ENCODE results near the gene ZFP57. TPM values are rescaled to one million over a fixed set of nuclear protein-coding genes. Genes with fewer than 3 reads are reported as not detected.

The ZFP57 gene
- not detected in 2 replicates for total RNA-seq (2014; rRNA removed; shearing (Covaris generic))

DNA sequence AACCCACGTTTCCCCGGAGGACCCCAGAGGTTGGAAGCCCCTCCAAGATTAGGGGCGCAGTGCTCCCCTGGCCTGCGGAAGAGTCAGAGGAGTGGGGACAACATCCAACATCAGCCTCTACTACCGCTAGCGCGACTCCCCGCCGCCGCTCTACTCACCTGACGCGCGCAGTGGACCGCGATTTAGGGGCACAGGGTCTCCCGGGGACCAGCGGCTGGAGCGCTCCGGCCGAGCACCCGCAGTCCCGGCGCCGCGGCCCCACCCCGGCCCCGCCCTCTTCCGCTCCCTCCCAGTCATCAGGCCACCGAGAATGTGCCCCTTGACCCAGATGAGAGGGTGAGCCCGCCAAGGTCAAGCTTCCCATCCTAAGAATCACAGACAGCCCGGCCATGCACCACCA is at the start of gene ZFP57:
Gene ZFP57, minus strand, starts transcription at position 249 of the 400 bp plus-strand sequence. CDS start 4,149 bp downstream, outside the sequence.
- DNase-seq (ENCODE audit: low spot score) = no peak

DNA sequence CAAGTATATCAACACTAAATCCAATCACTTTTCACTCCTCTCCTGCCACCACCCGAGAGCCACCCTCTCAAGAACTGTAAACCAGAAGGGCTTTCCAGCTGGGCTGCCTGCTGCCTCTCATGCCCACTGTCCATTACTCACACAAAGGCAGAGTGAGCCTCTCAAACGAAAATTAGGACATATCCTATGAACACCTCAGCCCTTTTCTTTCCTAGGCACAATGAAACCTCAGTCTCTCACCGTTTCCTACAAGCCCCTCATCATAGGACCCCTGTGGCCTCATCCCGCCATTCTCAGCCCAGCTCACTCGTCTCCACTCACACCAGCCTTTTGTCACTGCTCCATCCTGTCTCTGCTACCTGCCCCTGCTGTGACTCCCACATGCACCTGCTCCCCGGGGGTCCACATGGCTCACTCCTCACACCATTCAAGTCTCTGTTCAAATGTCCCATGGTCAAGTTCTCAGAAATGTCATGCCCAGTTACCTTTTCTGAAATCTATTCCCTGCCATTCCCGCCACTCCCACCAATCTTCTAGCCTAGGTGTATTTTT is 49.7 kb upstream of the ZFP57 start:
- DNase-seq (ENCODE audit: low spot score) = no peak

DNA sequence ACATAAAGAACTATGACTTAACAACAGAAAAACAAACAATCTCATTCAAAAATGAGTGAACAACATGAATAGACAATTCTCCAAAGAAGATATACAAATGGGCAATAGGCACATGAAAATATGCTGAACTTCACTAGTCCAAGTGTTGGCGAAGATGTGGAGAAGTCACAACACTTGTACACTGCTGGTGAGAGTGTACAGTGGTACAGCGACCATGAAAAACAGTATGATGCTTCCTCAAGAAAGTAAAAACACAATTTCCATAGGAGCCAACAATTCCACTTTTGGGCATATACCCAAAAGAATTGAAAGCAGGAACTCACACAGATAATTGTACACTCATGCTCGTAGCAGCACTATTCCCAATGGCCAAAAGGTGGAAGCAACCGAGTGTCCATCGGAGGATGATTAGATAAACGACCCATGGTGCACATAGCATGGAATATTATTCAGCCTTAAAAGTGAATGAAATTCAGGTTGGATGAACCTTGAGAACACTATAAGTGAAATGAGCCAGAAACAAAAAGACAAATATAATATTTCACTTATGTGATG is 48.9 kb upstream of the ZFP57 start:
- no peak for DNase-seq (ENCODE audit: low spot score)

DNA sequence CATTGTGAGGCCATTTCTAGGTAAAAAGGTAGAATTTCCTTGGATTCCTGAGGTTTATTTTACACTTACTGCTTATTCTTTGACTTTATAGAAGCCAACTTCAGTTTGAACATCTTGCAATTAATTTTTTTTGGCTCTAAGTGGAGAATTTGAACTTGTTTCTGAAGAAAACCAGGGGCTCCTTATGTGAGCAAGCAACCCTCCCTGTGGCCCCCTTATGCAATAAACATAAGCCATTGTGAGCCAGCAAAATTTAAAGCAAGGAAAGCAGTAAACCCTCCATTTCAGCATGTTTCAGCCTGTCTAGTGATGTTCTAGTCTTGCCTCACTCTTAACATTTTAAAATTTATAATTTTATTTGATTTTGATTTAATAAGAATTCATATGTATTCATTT is 47.9 kb upstream of the ZFP57 start:
- DNase-seq (ENCODE audit: low spot score) = no peak

DNA sequence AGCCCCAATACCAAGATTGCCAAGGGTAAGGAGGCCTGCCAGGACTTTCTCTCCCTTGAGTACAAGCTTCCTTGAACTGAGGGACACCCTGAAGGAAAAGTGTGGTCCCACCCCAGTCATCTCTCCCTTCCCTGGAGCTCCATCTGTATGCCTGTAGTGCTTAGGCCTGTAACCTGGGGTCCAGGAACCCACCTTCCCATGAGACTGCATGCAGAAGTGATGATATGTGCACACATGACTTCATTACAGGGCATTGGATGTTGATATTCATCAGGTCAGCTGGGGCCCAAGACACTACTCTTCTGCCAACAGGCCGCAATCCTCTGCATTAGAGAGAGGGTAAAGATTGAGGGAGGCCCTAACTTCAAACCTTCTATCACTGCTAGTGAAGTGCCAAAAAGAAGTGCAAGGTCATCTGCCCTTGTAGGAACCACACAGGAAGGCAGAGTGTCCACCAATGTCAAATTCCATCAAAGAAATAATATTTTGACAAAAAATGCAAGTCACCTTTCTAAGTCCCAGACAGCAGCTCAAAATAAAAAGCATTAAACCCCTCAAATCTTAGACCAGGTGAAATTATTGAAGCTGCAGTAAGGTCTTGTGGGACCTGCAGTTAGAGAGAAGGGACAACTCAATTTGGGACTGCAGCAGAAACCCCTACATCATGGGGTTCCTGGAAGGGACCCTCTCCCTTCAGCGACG is 47.4 kb upstream of the ZFP57 start:
- no peak for DNase-seq (ENCODE audit: low spot score)

DNA sequence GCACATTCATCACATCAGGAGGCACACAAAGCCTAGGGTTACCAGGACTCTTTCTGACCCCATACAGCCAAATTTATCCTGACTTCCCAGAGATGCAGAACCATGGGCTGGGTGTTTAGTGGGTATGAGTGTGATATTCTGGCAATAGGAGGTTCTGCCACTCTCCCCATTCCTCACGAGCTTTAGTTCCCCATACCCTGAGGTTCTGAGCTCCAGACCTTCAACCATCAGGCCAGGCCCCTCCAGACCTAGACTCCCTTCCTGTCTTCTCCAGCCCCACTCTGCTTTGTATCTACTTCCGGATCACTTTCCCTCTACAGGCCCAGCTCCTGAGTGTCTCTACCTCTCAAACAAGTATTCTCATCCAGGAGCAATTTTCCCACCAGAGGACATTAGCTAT is 46.7 kb upstream of the ZFP57 start:
- no peak for DNase-seq (ENCODE audit: low spot score)

DNA sequence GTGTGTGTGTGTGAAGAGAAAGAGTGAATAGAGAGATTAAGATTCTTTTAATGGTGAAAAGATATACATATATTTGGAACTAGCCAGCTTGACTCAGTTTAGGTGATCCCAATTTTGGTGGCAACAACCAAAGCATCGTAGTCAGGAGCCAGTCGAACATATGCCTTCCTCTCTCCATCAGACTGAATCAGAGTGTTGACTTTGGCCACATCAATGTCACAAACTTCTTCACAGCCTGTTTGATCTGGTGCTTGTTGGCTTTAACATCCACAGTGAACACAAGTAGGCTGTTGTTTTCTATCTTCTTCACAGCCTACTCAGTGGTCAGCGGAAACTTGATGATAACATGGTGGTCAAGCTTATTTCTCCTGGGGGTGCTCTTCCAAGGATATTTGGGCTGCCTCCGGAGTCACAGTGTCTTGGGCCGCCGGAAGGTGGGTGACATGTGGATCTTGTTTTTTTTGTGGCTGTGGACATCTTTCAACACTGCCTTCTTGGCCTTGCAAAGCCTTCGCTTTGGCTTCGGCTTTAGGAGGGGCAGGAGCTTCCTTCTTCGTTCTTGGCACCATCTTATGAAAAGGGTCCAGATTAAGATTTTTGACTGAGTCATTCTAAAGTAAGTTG is 45.7 kb upstream of the ZFP57 start:
- no peak for DNase-seq (ENCODE audit: low spot score)

DNA sequence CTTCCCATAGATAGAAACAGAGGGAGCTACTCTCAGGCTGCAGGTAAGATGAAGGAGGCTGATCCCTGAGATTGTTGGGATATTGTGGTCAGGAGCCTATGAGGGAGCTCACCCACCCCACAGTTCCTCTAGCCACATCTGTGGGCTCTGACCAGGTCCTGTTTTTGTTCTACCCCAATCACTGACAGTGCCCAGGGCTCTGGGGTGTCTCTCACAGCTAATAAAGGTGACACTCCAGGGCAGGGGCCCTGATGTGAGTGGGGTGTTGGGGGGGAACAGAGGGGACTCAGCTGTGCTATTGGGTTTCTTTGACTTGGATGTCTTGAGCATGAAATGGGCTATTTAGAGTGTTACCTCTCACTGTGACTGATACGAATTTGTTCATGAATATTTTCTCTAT is 45.0 kb upstream of the ZFP57 start:
- no peak for DNase-seq (ENCODE audit: low spot score)

DNA sequence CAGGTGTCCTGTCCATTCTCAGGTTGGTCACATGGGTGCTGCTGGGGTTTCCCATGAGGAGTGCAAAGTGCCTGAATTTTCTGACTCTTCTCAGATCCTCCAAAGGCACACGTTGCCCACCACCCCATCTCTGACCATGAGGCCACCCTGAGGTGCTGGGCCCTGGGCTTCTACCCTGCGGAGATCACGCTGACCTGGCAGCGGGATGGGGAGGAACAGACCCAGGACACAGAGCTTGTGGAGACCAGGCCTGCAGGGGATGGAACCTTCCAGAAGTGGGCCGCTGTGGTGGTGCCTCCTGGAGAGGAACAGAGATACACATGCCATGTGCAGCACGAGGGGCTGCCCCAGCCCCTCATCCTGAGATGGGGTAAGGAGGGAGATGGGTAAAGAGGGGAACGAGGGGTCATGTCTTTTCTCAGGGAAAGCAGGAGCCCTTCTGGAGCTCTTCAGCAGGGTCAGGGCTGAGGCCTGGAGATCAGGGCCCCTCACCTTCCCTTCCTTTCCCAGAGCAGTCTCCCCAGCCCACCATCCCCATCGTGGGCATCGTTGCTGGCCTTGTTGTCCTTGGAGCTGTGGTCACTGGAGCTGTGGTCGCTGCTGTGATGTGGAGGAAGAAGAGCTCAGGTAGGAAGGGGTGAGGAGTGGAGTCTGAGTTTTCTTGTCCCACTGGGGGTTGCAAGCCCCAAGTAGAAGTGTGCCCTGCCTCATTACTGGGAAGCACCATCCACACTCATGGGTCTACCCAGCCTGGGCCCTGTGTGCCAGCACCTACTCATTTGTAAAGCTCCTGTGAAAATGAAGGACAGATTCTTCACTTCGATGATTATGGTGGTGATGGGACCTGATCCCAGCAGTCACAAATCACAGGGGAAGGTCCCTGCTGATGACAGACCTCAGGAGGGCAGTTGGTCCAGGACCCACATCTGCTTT is 44.3 kb upstream of the ZFP57 start:
- no peak for DNase-seq (ENCODE audit: low spot score)

DNA sequence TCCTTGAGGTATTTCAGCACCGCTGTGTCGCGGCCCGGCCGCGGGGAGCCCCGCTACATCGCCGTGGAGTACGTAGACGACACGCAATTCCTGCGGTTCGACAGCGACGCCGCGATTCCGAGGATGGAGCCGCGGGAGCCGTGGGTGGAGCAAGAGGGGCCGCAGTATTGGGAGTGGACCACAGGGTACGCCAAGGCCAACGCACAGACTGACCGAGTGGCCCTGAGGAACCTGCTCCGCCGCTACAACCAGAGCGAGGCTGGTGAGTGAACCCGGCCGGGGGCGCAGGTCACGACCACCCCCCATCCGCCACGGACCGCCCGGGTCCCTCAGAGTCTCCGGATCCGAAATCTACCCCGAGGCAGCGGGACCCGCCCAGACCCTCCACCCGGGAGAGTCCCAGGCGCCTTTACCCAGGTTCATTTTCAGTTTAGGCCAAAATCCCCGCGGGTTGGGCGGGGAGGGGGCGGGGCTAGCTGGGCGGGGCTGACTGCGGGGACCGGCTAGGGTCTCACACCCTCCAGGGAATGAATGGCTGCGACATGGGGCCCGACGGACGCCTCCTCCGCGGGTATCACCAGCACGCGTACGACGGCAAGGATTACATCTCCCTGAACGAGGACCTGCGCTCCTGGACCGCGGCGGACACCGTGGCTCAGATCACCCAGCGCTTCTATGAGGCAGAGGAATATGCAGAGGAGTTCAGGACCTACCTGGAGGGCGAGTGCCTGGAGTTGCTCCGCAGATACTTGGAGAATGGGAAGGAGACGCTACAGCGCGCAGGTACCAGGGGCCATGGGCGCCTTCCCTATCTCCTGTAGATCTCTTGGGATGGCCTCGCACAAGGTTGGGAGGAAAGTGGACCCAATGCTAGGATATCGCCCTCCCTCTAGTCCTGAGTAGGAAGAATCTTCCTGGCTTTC is 43.0 kb upstream of the ZFP57 start:
- no peak for DNase-seq (ENCODE audit: low spot score)

DNA sequence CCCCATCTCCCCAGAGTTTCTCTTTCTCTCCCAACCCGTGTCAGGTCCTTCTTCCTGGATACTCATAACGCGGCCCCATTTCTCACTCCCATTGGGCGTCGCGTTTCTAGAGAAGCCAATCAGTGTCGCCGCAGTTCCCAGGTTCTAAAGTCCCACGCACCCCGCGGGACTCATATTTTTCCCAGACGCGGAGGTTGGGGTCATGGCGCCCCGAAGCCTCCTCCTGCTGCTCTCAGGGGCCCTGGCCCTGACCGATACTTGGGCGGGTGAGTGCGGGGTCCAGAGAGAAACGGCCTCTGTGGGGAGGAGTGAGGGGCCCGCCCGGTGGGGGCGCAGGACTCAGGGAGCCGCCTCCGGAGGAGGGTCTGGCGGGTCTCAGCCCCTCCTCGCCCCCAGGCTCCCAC is 42.3 kb upstream of the ZFP57 start, which contains the start of gene HLA-F:
Gene HLA-F, plus strand, starts transcription at position 173 of the 404 bp plus-strand sequence. Its CDS starts 30 bp downstream, at position 203.
- peak; percentile 83 for DNase-seq (ENCODE audit: low spot score)

DNA sequence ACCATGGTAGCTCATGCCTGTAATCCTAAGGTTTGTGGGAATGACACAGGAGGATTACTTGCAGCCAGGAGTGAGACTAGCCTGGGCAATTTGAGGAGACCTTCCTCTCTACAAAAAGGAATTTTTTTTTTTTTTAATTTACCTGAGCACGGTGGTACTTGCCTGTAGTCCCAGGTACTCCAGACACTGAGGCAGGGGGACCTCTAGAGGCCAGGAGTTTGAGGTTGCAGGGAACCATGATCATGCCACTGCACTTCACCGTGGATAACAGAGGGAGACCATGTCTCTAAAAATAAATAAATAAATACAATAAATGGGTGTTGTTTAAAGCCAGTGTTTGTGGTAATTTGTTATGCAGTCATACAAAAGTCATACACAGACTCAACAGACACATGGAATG is 39.9 kb upstream of the ZFP57 start:
- DNase-seq (ENCODE audit: low spot score) = no peak

DNA sequence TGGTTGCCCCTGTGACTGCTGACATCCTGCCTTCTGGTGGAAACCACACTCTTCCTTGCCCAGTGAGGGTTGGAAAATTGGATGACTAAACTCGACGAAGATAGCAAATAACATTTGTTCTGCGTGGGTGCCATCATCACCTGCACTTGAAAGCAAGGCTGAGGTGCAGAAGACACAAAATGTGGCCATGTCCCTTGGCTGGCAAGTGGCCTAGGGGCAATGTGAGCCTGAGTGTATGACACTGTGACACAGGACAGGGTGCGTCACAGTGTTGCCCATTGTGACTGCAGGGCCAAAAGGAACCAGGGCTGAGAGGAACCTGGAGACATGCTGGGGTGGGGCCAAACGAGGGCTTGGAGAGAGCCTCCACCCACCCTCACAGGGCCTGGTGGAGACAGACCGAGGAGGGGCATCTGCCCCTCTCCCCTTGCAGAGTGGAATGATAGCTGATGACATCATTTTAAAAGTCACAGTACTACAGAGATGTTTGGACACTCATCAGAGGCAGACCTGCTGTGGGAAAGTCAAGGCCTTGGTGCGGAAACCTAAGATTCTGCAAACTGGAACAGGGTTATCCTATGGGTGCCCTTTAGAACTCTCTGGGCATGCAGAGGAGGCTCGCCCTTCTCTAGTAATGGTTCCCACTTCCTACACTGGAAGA is 29.5 kb upstream of the ZFP57 start:
- no peak for DNase-seq (ENCODE audit: low spot score)

DNA sequence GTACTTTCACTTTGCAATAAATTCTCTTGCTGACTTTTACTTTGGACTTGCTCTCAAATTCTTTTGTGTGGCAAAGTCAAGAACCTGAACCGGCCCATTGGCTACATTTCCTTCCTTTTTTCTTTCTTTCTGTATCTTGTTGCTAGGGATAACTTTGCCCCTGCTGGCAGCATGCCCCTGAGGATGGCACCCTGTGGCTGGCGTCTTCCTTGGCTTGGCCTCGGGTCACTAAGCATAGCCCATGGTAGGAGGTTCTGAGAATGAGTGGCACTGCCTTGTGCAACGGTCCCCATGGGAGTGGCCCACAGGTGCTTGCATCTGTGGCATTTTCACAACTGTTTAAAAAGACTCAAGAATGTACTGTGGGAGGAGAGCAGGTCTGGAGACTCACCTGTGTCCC is 28.2 kb upstream of the ZFP57 start:
- DNase-seq (ENCODE audit: low spot score) = no peak

DNA sequence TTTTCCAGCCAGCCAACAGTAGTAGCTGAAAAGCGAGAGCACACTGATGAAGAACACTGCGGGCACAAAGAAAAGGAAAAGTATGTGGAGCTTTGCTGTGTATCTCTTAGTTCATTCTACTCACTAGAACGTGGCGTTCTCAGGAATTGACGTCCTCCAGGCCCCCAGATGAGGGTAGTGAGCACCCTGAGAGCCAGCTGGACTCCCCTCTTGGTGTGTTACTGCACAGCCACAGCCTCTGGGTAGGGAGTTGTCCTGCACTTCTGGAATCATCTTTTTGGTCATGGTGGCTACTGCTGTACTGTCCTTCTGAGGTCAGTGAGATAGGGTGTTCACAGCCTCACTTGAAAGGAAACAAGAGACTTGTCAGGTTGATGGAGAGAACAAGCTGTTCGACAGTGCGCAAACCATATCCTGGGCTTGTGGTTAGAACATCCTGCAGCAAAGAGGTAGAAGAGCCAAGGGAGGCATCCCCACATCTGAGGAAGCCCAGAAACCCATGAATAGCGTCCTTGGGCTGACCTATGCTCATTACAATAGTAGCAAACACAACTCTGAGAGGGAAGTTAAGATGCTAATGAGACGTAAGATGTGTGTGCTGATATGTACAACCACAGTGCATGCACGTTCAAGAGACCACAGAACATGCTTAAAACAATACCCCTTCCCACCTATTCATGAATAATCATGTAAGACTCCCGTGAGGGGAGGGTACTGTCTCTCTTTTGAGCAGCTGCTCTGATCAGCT is 27.7 kb upstream of the ZFP57 start:
- DNase-seq (ENCODE audit: low spot score) = no peak

DNA sequence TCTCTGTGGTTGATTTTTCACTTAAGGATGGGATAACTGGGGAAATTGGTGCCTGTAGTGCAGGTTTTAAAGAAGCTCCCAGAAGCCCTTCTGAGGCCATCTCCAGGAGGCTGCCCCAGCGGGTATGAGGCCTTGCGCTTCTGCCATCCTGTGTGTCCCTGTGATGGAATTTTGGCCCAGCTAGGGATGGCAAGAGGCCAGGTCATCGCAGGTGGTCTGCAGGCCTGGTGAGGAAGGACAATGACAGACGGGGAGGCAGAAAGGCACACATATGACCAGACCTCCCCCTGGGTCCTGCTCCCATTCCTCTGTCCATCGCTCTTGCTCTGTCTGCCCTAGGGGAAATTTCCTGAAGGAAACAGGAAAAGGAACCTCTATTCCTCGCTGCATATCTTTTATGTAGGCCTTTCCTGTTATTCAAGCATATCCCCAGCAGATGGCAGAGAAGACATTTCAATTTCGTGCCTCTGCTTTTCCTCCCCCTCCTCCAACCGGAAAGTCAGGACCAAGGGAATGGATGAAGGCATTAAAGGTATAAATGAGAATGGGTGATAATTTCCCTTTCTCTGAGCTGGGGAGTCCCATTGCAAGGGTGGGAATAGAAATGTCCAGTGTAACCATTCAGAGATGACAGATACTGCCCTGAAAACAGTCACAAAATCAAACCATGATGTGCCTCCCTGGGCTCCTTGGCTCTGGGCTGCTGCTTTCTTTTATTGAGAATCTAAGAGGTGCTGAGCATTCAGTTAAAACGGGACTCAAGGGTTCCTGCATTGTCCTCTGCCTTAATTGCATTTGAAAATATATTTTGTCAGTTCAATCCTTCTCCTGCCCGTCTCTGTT is 24.7 kb upstream of the ZFP57 start:
- peak; percentile 65 for DNase-seq (ENCODE audit: low spot score)

DNA sequence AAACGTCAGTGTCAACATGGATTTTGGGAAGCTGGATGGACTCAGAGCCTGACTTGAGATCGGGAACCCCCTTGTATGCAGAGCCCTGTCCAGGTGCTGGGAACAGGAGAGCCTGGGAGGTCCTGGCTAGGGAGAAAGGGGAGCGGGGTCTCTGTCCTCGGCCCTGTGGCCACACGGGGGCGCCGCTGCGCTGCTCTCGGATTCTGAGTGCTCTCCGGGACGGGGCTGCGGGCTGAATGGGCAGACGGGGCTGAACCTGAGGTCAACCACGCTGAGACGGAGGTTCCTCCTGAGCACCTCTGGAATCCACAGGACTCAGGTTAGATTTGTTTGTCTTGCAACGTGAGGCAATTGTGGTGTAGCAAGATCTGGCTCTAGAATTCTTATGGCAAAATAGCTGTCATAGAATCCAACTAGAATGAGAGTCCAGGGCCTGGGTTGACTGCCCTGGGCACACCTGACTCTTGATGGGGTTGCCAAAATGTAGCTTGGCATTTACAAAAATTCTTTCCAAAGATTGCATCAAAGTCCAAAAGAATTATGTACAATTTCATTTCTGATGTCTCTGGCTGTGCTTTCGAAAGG is 21.7 kb upstream of the ZFP57 start:
- peak; percentile 13 for DNase-seq (ENCODE audit: low spot score)

All from A172 (cell line).